SK-N-SH (cell line): ENCODE measurements around the gene SELENOV.

ENCODE experiments used
- JUND ChIP-seq: IDR thresholded peaks from 2 replicates; pipeline ENCODE4 v1.4.0; 2012
- MXI1 ChIP-seq: IDR thresholded peaks from 2 replicates; pipeline ENCODE4 v1.6.1; 2012; ENCODE audit warnings: mild to moderate bottlenecking, low read depth, low read length, improper control_type of control experiment
- TCF12 ChIP-seq: IDR thresholded peaks from 2 replicates; pipeline ENCODE4 v1.4.0; 2012
- TF ChIP-seq, protein P1 (sequence below): fragments of 200-600 bp; sonication (generic); IDR thresholded peaks from 2 replicates; pipeline ENCODE4 v1.6.1; 2017; ENCODE audit warnings: antibody characterized with exemption, mild to moderate bottlenecking, moderate library complexity
- TF ChIP-seq, protein P2 (sequence below): IDR thresholded peaks from 2 replicates; pipeline ENCODE4 v1.6.1; 2012; ENCODE audit warnings: mild to moderate bottlenecking, low read depth, low read length, moderate library complexity

DNA sequence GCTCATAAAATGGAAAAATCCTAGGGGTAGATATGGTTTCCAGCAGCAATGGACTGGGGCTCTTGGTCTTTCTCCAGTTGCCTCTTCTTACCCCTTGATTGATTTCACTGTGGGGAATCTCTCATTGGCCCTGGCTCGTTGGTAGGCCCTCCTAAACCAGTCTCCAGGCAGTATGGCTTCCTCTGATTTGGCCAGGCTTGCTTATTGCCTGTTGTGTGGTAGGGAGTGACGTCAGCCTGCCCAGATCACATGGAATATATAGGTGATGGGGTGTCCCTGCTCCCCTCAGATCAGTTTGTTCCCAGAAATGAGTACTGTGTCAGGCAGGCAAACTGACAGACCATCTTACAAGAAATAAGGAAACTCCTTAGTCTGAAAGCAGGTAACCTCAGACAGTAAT is 5.7 kb upstream of the SELENOV start:
- TF ChIP-seq MXI1 (no peak), TCF12 (no peak), JUND (no peak)
- TF ChIP-seq, protein P1, sequence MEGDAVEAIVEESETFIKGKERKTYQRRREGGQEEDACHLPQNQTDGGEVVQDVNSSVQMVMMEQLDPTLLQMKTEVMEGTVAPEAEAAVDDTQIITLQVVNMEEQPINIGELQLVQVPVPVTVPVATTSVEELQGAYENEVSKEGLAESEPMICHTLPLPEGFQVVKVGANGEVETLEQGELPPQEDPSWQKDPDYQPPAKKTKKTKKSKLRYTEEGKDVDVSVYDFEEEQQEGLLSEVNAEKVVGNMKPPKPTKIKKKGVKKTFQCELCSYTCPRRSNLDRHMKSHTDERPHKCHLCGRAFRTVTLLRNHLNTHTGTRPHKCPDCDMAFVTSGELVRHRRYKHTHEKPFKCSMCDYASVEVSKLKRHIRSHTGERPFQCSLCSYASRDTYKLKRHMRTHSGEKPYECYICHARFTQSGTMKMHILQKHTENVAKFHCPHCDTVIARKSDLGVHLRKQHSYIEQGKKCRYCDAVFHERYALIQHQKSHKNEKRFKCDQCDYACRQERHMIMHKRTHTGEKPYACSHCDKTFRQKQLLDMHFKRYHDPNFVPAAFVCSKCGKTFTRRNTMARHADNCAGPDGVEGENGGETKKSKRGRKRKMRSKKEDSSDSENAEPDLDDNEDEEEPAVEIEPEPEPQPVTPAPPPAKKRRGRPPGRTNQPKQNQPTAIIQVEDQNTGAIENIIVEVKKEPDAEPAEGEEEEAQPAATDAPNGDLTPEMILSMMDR = no peak
- TF ChIP-seq, protein P2, sequence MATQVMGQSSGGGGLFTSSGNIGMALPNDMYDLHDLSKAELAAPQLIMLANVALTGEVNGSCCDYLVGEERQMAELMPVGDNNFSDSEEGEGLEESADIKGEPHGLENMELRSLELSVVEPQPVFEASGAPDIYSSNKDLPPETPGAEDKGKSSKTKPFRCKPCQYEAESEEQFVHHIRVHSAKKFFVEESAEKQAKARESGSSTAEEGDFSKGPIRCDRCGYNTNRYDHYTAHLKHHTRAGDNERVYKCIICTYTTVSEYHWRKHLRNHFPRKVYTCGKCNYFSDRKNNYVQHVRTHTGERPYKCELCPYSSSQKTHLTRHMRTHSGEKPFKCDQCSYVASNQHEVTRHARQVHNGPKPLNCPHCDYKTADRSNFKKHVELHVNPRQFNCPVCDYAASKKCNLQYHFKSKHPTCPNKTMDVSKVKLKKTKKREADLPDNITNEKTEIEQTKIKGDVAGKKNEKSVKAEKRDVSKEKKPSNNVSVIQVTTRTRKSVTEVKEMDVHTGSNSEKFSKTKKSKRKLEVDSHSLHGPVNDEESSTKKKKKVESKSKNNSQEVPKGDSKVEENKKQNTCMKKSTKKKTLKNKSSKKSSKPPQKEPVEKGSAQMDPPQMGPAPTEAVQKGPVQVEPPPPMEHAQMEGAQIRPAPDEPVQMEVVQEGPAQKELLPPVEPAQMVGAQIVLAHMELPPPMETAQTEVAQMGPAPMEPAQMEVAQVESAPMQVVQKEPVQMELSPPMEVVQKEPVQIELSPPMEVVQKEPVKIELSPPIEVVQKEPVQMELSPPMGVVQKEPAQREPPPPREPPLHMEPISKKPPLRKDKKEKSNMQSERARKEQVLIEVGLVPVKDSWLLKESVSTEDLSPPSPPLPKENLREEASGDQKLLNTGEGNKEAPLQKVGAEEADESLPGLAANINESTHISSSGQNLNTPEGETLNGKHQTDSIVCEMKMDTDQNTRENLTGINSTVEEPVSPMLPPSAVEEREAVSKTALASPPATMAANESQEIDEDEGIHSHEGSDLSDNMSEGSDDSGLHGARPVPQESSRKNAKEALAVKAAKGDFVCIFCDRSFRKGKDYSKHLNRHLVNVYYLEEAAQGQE = no peak
